Left ventricle myocardium inferior (tissue), 1 donor: ENCODE results near the gene EEF1AKMT3. TPM values are rescaled to one million over a fixed set of nuclear protein-coding genes. Genes with fewer than 3 reads are reported as not detected.

Experiments used
- DNase-seq: peaks from one replicate; pipeline ENCODE4 v3.0.0-alpha.2; 2020
- H3K27ac ChIP-seq: fragments of 200-600 bp; replicated peaks from 2 replicates; pipeline ENCODE4 v1.8.0; 2021
- H3K27me3 ChIP-seq: fragments of 200-600 bp; 2 replicates; pipeline ENCODE4 v1.8.0; 2021; ENCODE audit warnings: low read depth
- H3K36me3 ChIP-seq: fragments of 200-600 bp; 2 replicates; pipeline ENCODE4 v1.8.0; 2021
- H3K4me1 ChIP-seq: fragments of 200-600 bp; 2 replicates; pipeline ENCODE4 v1.8.0; 2021
- H3K4me3 ChIP-seq: fragments of 200-600 bp; 2 replicates; pipeline ENCODE4 v1.8.0; 2021; ENCODE audit warnings: mild to moderate bottlenecking, moderate library complexity
- H3K9me3 ChIP-seq: fragments of 200-600 bp; replicated peaks from 2 replicates; pipeline ENCODE4 v1.8.0; 2021
- intact Hi-C: fragments of 100-400 bp; cut with micrococcal nuclease; formaldehyde crosslinking; loops from one replicate; pipeline ENCODE4 v1.11.0; 2022
- long read RNA-seq: library from polyadenylated mRNA; unstranded; transcript quantifications from one replicate; pipeline ENCODE4 v2.0.0, GENCODE V29; 2021
- total RNA-seq: library from RNA; stranded (reverse); fragmentation: NEBNext Ultra II Directional; extraction: Animal tissue kit (Norgen Biotek cat#: 25700); gene quantifications from one replicate; pipeline ENCODE4 v1.2.1, GENCODE V29; 2021
- TF ChIP-seq, protein P1 (sequence below): fragments of 200-600 bp; IDR thresholded peaks from 2 replicates; pipeline ENCODE4 v1.8.0; 2021; ENCODE audit warnings: antibody characterized with exemption, mild to moderate bottlenecking, borderline replicate concordance
- donor health status: DM: no; HTN: yes; CAD: no; lungs with severe emphysema.

The EEF1AKMT3 gene
- 0.99 TPM for total RNA-seq
- long read RNA-seq, result 0 reads

DNA sequence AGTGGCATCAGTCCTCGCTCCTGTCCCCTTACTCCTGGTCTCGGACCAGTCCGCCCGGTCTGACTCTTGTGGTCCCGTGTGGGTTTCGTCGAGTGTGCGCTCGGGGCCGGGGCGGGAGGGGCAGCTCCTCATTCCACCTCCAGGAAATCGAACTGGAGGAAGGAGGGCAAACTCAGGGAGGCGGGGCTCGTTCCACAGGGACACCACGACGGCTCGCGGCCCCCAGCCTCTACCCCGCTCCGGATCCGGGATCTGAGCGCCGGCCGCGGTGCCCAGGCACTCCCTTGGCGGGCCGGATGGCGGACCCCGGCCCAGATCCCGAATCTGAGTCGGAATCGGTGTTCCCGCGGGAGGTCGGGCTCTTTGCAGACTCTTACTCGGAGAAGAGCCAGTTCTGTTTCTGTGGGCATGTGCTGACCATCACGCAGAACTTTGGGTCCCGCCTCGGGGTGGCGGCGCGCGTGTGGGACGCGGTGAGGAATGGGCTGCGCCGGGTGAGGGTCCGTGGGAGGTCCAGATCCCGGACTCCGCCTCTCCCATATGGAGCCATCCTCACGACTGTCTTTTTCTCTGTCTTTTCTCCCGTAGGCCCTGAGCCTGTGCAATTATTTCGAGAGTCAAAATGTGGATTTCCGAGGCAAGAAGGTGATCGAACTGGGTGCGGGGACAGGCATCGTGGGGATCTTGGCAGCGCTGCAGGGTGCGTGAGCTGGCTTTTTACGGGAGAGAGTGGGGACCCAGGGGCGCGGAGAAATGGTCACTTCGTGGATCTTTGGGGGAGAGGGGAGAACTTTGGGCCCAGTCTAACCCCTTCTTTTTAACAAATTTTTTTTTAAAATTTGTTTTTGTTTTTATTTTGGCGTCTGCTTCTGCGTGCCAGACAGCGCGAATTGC is at the start of gene EEF1AKMT3:
EEF1AKMT3 (plus strand) TSS at position 186 of the 894 bp plus-strand sequence; CDS start at position 297, 111 bp downstream.
- H3K4me1 ChIP-seq, result peaks cover 24% of the 10 kb centered on the region
- H3K27ac ChIP-seq, result peak within 1 kb of the TSS; percentile 95
- no peaks in the 10 kb centered on the region for H3K27me3 ChIP-seq
- TF ChIP-seq, protein P1, sequence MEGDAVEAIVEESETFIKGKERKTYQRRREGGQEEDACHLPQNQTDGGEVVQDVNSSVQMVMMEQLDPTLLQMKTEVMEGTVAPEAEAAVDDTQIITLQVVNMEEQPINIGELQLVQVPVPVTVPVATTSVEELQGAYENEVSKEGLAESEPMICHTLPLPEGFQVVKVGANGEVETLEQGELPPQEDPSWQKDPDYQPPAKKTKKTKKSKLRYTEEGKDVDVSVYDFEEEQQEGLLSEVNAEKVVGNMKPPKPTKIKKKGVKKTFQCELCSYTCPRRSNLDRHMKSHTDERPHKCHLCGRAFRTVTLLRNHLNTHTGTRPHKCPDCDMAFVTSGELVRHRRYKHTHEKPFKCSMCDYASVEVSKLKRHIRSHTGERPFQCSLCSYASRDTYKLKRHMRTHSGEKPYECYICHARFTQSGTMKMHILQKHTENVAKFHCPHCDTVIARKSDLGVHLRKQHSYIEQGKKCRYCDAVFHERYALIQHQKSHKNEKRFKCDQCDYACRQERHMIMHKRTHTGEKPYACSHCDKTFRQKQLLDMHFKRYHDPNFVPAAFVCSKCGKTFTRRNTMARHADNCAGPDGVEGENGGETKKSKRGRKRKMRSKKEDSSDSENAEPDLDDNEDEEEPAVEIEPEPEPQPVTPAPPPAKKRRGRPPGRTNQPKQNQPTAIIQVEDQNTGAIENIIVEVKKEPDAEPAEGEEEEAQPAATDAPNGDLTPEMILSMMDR, result peak; percentile 12
- H3K4me3 ChIP-seq, result peak within 1 kb of the TSS; percentile 92
- no peaks in the 10 kb centered on the region for H3K9me3 ChIP-seq
- intact Hi-C loops, result no loop called here
- peaks cover 18% of the 10 kb centered on the region for H3K36me3 ChIP-seq
- peak; percentile 75 for DNase-seq

DNA sequence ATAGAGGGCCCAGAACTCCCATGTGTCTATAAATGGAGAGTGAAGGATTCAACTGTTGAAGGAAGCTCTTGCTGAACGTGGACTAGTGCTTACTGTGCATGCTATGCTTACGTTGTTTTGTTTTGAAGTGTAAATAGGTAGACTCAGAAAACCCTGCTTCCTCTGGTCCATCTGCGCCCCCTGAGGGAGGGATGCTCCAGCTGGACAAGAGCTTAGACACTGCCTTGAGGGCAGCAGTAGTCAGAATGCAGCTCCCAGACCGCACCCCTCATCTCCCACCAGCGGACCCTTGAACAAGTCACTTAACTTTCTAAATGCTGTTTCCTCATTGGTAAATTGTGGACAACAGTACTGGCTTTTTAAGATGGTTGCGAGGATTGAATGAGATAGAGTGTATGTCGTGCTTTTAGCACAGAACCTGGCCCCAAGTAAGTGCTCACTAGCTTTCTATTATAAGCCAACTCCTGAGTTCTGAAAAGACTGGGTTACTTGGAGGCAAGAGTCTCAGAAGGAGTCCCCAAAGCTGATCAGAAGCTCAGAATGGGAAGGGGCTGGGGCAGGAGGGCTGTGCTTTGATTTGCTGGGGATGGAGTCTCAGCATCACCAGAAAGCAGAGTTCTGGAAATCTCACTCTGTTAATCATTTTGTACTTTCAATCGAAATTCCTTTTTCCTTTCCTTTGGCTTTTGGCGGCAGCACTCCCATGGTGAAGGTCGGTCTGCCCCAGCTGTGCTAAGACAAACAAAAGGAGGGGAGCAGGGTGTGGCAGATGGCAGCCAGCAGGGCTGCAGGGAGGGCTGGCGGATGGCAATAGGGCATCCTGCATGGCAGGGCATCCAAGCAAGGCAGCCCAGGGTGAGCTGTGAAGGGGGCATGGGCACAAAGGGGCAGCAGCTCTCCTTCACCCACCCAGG is 49.4 kb upstream of the EEF1AKMT3 start:
- H3K36me3 ChIP-seq, result peaks cover 36% of the 10 kb centered on the region
- no peak overlapping the region for H3K4me3 ChIP-seq
- intact Hi-C loops, result no loop called here
- H3K4me1 ChIP-seq, result peaks cover 23% of the 10 kb centered on the region
- DNase-seq, result no peak
- H3K27me3 ChIP-seq, result peaks cover 31% of the 10 kb centered on the region
- no peak overlapping the region for H3K27ac ChIP-seq
- TF ChIP-seq, protein P1, result no peak
- H3K9me3 ChIP-seq, result no peaks in the 10 kb centered on the region

- peaks cover 33% of the 10 kb centered on the region for H3K27me3 ChIP-seq
- no peak overlapping the region for H3K4me3 ChIP-seq
- intact Hi-C loops, result no loop called here
- no peak for DNase-seq
- H3K27ac ChIP-seq, result no peak overlapping the region
- peaks cover 30% of the 10 kb centered on the region for H3K36me3 ChIP-seq
- no peaks in the 10 kb centered on the region for H3K9me3 ChIP-seq
- peaks cover 23% of the 10 kb centered on the region for H3K4me1 ChIP-seq
- TF ChIP-seq, protein P1, result no peak
These were observed 48.8 kb upstream of the EEF1AKMT3 start for GRCh38 chr12:57723630-57723962.

- H3K9me3 ChIP-seq, result no peaks in the 10 kb centered on the region
These were observed 48.1 kb upstream of the EEF1AKMT3 start for GRCh38 chr12:57724003-57724935.

More at GRCh38 chr12:57724003-57724935, 48.1 kb upstream of the EEF1AKMT3 start:
- Histone ChIP-seq H3K36me3 (peaks cover 23% of the 10 kb centered on the region), H3K27ac (no peak overlapping the region), H3K4me1 (peaks cover 23% of the 10 kb centered on the region), H3K4me3 (no peak overlapping the region), H3K27me3 (peaks cover 33% of the 10 kb centered on the region)
- TF ChIP-seq, protein P1, result no peak
- DNase-seq, result no peak
- intact Hi-C loops, result no loop called here
